Endothelial cell of hepatic sinusoid (primary cell): ENCODE results near the gene ERC2.
"Not testable (repeated sequence)": the region's sequence is repeated elsewhere in the genome, so short reads cannot be mapped to it uniquely, and the experiment has no call there.

Experiments used
- in situ Hi-C: cut with HindIII; loops from 2 replicates; pipeline ENCODE4 v1.10.0; 2017; ENCODE audit warnings: low sequenced_read_pairs

The ERC2 gene

DNA sequence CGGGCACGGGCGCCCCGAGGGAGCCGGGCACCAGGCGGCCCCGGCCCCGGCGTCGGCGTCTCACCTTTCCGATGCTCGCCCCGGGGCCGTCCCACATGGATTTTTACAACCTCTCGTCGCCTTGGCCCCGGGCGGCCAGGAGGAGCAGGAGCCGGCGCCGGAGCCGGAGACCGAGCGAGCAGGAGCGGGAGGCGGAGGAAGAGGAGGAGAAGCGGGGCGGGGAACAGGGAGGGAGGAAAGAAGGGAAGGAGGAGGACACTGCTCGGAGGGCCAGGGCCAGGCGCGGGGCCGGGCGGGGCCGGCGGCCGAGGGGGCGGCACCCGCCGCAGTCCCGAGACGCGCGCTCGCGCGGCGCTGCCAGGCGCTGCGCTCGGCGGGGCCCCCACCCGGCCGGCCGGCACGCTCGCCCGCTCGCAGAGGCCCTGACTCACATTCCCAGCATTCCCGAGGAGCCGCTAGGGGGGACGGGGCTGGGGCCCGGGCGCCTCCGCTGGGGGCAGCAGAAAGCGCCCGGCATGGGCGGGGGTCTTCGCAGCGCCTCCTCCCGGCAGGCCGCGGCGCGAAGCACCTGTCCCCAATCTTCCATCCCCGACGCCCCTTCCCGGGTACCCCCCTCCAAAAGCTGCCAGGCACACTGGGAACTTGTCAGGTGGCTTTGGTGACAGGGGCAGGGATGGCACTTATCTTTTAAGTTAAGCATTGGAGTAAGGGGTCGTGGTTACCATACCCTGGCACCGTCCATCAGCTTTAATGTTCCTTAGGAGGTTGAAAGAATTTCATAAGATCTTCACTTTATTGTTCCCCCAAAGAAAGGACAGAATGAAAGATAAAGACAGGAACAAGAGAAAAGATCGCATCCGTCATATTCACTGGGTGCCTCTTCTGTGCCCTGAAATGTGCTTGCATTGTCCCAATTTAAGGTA is at the start of gene ERC2:
Gene ERC2 (minus strand): TSS at position 284 of the 923 bp plus-strand sequence.
- in situ Hi-C loops, result no loop called here

GRCh38 chr3:56502738-56503137 is 34.5 kb upstream of the ERC2 start:
- in situ Hi-C loops, result no loop called here

GRCh38 chr3:56496376-56496775 is 28.1 kb upstream of the ERC2 start:
- in situ Hi-C loops, result not testable (repeated sequence)

- in situ Hi-C loops, result no loop called here
Observed at GRCh38 chr3:56494679-56495322, 26.5 kb upstream of the ERC2 start.

- in situ Hi-C loops, result no loop called here
Observed at GRCh38 chr3:56491566-56491965, 23.3 kb upstream of the ERC2 start.

DNA sequence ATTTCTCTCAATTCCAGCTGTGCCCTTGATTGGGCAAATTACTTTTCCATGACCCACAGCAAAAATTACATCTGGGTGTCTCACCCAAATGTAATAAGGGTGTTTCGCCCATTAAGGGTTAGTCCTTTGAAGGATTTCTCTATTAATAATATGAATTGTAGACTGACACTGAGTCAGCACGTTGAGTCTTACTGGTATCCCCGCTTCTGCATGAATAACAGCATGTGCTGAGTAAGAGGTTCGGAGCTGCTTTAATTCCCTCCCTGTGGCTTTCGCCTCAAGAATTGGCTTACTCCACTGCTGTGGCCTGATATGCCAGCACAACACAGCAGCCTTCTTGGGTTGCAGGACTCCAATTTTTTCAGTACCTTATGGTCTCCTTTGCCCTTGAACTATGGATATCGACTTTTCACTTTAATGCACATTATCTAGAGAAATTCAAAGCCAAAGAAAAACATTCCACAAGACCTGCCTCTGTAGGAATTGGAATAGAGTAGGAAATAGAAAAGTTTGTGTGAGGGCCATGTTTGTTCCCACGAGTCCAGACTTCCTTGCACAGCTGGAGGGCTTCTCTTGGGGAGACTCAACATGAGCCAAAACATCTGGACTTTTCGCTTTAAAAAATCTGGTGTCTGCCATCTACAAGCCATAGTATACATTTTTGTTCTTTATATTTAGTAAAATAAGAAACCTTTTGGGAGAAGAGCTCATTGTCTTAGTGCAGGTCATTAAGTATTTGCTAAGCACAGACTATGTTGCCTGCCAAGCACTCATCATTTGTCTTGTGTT is 20.7 kb upstream of the ERC2 start:
- in situ Hi-C loops, result no loop called here

- in situ Hi-C loops, result no loop called here
Observed at GRCh38 chr3:56484525-56485032, 16.3 kb upstream of the ERC2 start.

DNA sequence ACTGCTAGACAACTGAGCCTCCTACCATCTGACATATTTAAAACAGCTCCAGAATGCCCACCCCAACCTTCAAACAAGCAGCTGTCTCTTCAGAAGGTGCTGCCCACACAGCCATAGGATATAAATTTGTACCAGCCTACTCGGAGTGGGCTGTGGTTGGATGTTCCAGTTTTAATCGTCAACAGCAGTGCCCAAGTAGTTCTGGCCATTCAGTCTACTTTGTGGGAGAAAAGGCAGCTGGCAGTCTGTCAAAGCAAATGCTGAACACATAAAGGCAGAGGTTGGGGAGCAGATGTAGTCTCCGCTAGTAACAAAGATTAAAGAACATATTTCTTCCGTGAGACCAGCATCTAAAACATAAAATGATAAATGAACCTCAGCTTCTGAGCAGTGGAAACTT is 15.9 kb upstream of the ERC2 start:
- in situ Hi-C loops, result no loop called here

DNA sequence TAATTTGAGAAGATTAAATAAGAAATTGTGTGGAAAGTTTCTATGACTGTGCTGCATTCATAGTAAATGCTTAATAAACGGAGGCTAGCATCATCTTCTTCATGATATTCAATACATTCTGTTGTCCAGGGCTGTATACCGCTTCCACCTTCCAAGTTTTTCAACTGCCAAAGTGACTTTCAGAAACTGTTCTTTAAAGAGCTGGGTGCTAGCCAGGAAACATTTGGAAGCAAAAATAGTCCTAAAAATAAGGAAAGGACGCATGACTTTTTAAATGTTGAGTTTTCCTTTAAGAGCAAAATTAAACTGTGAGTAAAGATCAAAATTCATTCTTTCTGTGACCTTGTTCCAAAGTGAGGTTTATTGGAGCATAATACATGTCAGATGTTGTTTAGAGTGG is 9.4 kb upstream of the ERC2 start:
- in situ Hi-C loops, result no loop called here

GRCh38 chr3:56476771-56477170 is 8.5 kb upstream of the ERC2 start:
- in situ Hi-C loops, result no loop called here

- in situ Hi-C loops, result no loop called here
Observed at GRCh38 chr3:56471771-56472170, 3.5 kb upstream of the ERC2 start.

DNA sequence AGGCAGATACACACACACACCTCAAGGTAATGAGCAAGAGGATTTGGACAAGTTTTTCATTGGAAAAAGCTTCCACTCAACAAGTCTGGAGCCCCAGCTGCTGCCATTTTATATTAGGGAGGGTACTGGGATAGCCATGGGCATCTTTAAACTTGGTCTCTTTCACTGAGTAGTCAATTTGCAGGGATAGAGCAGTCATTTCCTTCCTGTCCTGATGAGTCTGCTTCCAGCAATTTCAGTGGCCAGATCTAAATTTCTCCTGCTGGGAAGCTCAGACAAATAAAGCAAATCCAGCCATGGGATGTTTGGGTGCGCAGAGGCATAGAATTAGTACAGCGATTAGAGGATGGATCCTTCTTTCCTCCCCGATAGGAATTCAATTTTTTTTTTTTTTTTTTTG is 874 bp upstream of the ERC2 start:
- in situ Hi-C loops, result no loop called here

DNA sequence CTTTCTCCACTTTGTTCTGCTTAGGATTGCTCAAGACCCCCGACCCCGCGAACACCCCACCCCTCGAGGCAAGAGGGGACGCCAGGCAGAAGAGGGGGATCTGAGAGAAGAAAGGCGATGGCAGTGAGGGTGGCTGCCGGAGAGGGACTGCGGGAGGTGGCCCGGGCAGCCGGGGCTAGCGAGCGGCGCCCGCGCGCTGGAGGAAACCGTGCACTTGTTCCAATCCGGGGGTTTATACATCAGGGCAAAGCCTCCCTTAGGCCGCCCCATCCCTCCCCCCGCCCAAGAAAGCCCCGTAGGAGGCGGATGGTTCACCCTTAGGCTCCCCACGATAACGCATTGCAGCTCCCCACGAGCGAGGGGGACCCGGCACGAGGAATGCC is 475 bp downstream of the ERC2 start:
- in situ Hi-C loops, result no loop called here

- in situ Hi-C loops, result no loop called here
Observed at GRCh38 chr3:56467108-56467507, 1.2 kb downstream of the ERC2 start.

GRCh38 chr3:56459719-56460118 is 8.5 kb downstream of the ERC2 start:
- in situ Hi-C loops, result no loop called here

GRCh38 chr3:56459104-56459496 is 9.2 kb downstream of the ERC2 start:
- in situ Hi-C loops, result no loop called here

DNA sequence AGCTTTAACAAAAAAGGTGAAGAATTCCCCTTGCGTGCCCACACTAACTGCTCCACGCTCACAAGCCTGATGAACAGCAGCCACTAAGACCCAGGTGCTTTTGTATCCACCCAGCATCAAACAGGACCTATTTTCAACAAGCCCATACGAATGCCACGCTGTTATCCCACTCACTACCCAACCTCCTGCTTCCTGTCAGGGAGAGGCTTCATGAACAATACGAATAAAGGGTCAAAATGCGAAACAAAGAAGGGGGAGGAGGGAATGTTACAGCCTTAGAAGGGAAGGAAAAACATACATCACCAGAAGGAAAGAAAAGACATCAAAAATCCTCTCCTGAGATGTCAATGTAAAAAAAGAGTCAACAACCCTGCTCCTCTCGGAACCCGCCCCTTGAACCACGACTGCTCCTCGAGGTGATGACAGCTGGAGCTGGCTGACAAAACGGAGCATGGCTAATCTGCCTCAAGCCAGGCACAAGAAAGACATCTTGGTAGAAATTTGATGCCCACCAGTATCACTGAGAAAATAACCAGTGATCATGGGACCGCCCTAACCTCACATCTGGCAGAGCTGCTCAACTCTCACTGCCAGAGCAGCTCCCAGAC is 9.7 kb downstream of the ERC2 start:
- in situ Hi-C loops, result no loop called here

- in situ Hi-C loops, result no loop called here
Observed at GRCh38 chr3:56456117-56456516, 12.2 kb downstream of the ERC2 start.

GRCh38 chr3:56453011-56453410 is 15.3 kb downstream of the ERC2 start:
- in situ Hi-C loops, result no loop called here

GRCh38 chr3:56452085-56452484 is 16.2 kb downstream of the ERC2 start:
- in situ Hi-C loops, result no loop called here

DNA sequence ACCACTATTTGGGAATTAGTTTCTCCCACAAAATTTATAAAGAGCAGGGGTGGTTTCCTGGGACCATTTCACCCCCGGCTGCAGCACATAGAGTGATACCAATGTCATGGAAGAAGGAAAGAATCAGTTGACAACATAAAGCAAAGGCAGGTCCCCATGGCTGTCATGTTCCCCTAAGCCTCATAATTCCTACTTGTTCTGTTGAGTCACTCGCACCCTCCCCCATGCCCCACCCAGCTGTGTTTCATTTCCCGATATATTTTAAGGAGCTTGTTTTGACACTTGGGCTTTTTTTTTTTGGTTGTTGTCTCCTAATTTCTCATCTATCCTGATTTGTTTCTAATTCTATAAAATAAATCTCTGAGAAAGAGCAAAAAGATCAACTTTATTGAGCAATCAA is 24.9 kb downstream of the ERC2 start:
- in situ Hi-C loops, result no loop called here
